ENCODE results near the gene EIF2B1. TPM values are rescaled to one million over a fixed set of nuclear protein-coding genes. Genes with fewer than 3 reads are reported as not detected.

Gene EIF2B1
- total RNA-seq, 1 experiment from 2014 or later = 70.8 TPM

- POLR2A ChIA-PET (ENCODE audit: unreplicated experiment) = interaction anchor here (1.2 kb wide), 1 partner anchor 44 kb away, joined by 4 read pairs; the partner anchor contains the start of gene ATP6V0A2
Observed at GRCh38 chr12:123667771-123668170, 34.3 kb upstream of the EIF2B1 start.

DNA sequence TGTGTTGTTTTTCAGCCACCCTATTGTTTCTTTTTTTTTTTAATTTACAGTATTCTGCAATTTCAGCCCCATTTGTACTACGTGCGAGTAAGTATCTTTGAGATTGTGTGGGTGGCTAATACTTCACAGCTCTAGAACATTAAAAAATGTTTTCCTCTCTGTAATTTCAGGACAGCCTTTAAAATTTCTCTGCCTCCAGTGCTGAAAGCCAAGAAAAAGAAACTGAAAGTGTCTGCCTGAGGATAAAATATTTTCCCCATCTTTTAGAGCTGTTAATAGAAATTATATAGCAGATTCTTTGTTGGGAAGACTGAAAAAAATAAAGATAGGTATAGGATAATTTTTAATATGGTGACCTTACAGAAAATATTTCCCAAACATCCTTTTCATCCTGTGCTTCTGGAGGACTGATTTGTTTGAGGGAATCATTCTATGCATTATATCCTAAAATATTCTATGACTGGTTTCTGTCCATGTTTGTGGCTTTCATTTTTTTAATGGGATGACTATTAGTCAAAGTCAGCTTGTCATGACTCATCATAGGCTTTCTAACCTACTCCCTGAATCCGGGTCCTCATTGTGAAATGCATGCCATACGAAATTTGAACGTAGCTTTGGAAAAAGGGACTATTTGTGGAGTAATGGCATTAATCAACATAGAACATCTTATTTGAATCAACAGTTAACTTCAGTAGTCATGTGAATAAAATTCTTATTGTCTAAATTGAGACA, 26.7 kb upstream of the EIF2B1 start:
- peak overlapping the region; percentile 80 for H3K27ac ChIP-seq (ENCODE audit: low read length)
- H3K4me1 ChIP-seq (ENCODE audit: insufficient read depth, low read length) = peaks cover 27% of the 10 kb centered on the region
- H3K27me3 ChIP-seq (ENCODE audit: low read length) = no peaks in the 10 kb centered on the region
- BruUV-seq (replicated peaks) = TSS peak; percentile 86
- intact Hi-C loops (cut with micrococcal nuclease) = loop anchor here (1.0 to 5.0 kb wide), 3 partner anchors 36 to 768 kb away; partner anchors contain the start of gene ATP6V0A2
- peak overlapping the region; percentile 19 for H3K9ac ChIP-seq (ENCODE audit: low read length)
- H3K4me2 ChIP-seq (ENCODE audit: low read length) = peak overlapping the region; percentile 69
- peak overlapping the region; percentile 55; the same call in 1 of the 2 replicates for H2AFZ ChIP-seq (ENCODE audit: low read length)
- POLR2A ChIA-PET (ENCODE audit: unreplicated experiment) = interaction anchor here (0.7 kb wide), 1 partner anchor 596 kb away, joined by 3 read pairs; no protein-coding TSS in a partner anchor
- H3K79me2 ChIP-seq (ENCODE audit: low read length) = no peaks in the 10 kb centered on the region
- H3K9me2 ChIP-seq (replicated peaks; ENCODE audit: low read length) = no peaks in the 10 kb centered on the region
- ATAC-seq = peak; percentile 90
- H3K9me3 ChIP-seq (ENCODE audit: low read length) = no peaks in the 10 kb centered on the region
- no peak for TF ChIP-seq EZH2phosphoT487 (IDR thresholded peaks at IDR 0.05; ENCODE audit: borderline replicate concordance, low read length)
- TF ChIP-seq EZH2 (IDR thresholded peaks at IDR 0.05; ENCODE audit: low read length, unreplicated experiment) = no peak
- TF ChIP-seq CTCF (conservative IDR thresholded peaks at IDR 0.05; ENCODE audit: low read depth, low read length) = no peak
- no peaks in the 10 kb centered on the region for H4K20me1 ChIP-seq (ENCODE audit: low read length)
- H3K4me3 ChIP-seq (ENCODE audit: low read length) = peak overlapping the region; percentile 28; the same call in 1 of the 2 replicates
- H3F3A ChIP-seq (ENCODE audit: low read length, unreplicated experiment) = peaks cover 18% of the 10 kb centered on the region
- peaks cover 18% of the 10 kb centered on the region for H3K36me3 ChIP-seq (ENCODE audit: low read depth, low read length)
- peak; percentile 96 for DNase-seq
- CTCF ChIA-PET = no interaction called here

More at GRCh38 chr12:123667771-123668170, 34.3 kb upstream of the EIF2B1 start:
- CTCF ChIA-PET = no interaction called here
- DNase-seq (no peak), ATAC-seq (no peak)
- H3K79me2 ChIP-seq (ENCODE audit: low read length) = no peaks in the 10 kb centered on the region
- no TSS peak for BruUV-seq (replicated peaks)
- H3K36me3 ChIP-seq (ENCODE audit: low read depth, low read length) = peaks cover 2% of the 10 kb centered on the region; the same call in 1 of the 2 replicates
- TF ChIP-seq CTCF (conservative IDR thresholded peaks at IDR 0.05; ENCODE audit: low read depth, low read length) (no peak), EZH2 (IDR thresholded peaks at IDR 0.05; ENCODE audit: low read length, unreplicated experiment) (no peak), EZH2phosphoT487 (IDR thresholded peaks at IDR 0.05; ENCODE audit: borderline replicate concordance, low read length) (no peak)
- H3K27me3 ChIP-seq (ENCODE audit: low read length) = no peaks in the 10 kb centered on the region
- intact Hi-C loops (cut with micrococcal nuclease) = no loop called here
- H3K4me3 ChIP-seq (ENCODE audit: low read length) = no peak overlapping the region
- H3F3A ChIP-seq (ENCODE audit: low read length, unreplicated experiment) = no peaks in the 10 kb centered on the region
- H4K20me1 ChIP-seq (ENCODE audit: low read length) = no peaks in the 10 kb centered on the region
- H3K27ac ChIP-seq (ENCODE audit: low read length) = no peak overlapping the region
- no peak overlapping the region for H3K4me2 ChIP-seq (ENCODE audit: low read length)
- H2AFZ ChIP-seq (ENCODE audit: low read length) = no peak overlapping the region
- H3K9me3 ChIP-seq (ENCODE audit: low read length) = no peaks in the 10 kb centered on the region
- no peak overlapping the region for H3K9ac ChIP-seq (ENCODE audit: low read length)
- no peaks in the 10 kb centered on the region for H3K9me2 ChIP-seq (replicated peaks; ENCODE audit: low read length)
- H3K4me1 ChIP-seq (ENCODE audit: insufficient read depth, low read length) = peaks cover 13% of the 10 kb centered on the region; the same call in 1 of the 2 replicates

- no TSS peak for BruUV-seq (replicated peaks)
- H3K4me2 ChIP-seq (ENCODE audit: low read length) = no peak overlapping the region
- no peaks in the 10 kb centered on the region for H4K20me1 ChIP-seq (ENCODE audit: low read length)
- peaks cover 18% of the 10 kb centered on the region for H3F3A ChIP-seq (ENCODE audit: low read length, unreplicated experiment)
- ChIA-PET CTCF (no interaction called here), POLR2A (ENCODE audit: unreplicated experiment) (no interaction called here)
- intact Hi-C loops (cut with micrococcal nuclease) = no loop called here
- no peaks in the 10 kb centered on the region for H3K79me2 ChIP-seq (ENCODE audit: low read length)
- H3K4me3 ChIP-seq (ENCODE audit: low read length) = no peak overlapping the region
- DNase-seq (no peak), ATAC-seq (no peak)
- no peaks in the 10 kb centered on the region for H3K27me3 ChIP-seq (ENCODE audit: low read length)
- TF ChIP-seq EZH2 (IDR thresholded peaks at IDR 0.05; ENCODE audit: low read length, unreplicated experiment) = no peak
- TF ChIP-seq CTCF (conservative IDR thresholded peaks at IDR 0.05; ENCODE audit: low read depth, low read length) = no peak
- TF ChIP-seq EZH2phosphoT487 (IDR thresholded peaks at IDR 0.05; ENCODE audit: borderline replicate concordance, low read length) = no peak
- H3K9me2 ChIP-seq (replicated peaks; ENCODE audit: low read length) = no peaks in the 10 kb centered on the region
- H3K4me1 ChIP-seq (ENCODE audit: insufficient read depth, low read length) = peaks cover 27% of the 10 kb centered on the region
- H2AFZ ChIP-seq (ENCODE audit: low read length) = no peak overlapping the region
- H3K36me3 ChIP-seq (ENCODE audit: low read depth, low read length) = peaks cover 17% of the 10 kb centered on the region; the same call in 1 of the 2 replicates
- H3K9ac ChIP-seq (ENCODE audit: low read length) = no peak overlapping the region
- no peaks in the 10 kb centered on the region for H3K9me3 ChIP-seq (ENCODE audit: low read length)
- H3K27ac ChIP-seq (ENCODE audit: low read length) = no peak overlapping the region
Observed at GRCh38 chr12:123657211-123657610, 23.7 kb upstream of the EIF2B1 start.
